GM12878 (cell line): Measurements from ENCODE around the gene HDX. TPM values are rescaled to one million over a fixed set of nuclear protein-coding genes. Genes with fewer than 3 reads are reported as not detected.

Source experiments
- ATAC-seq: fragments of 200-7000 bp; cut with Tn5 transposase; 3 replicates; pipeline ENCODE4 v1.9.1; 2020; ENCODE audit warnings: mild to moderate bottlenecking, moderate library complexity
- BruUV-seq: library from RNA; stranded (reverse); fragments of 400-500 nt; replicated peaks from 2 replicates; lab custom pipeline; 2021; lab: Mats Ljungman, UMichigan
- CTCF ChIA-PET: fragments of 300-600 bp; sonication (Branson Sonifier 250); formaldehyde crosslinking; extraction: SDS; loops from one replicate; lab custom pipeline; 2021; ENCODE audit warnings: inconsistent platforms; lab: Yijun Ruan, JAX
- POLR2A ChIA-PET: fragments of 350-600 bp; formaldehyde crosslinking; extraction: SDS; loops from one replicate; lab custom pipeline; 2021; ENCODE audit warnings: inconsistent platforms; lab: Charles Lee
- RAD21 ChIA-PET: fragments of 300-600 bp; sonication (Branson Sonifier 250); formaldehyde crosslinking; loops from one replicate; lab custom pipeline; 2023; ENCODE audit warnings: antibody characterized with exemption; ENCODE audit not compliant: unreplicated experiment; lab: Charles Lee
- SMC1A ChIA-PET: fragments of 300-600 bp; sonication (Branson Sonifier 250); formaldehyde crosslinking; loops from one replicate; lab custom pipeline; 2023; ENCODE audit not compliant: unreplicated experiment, uncharacterized antibody; lab: Charles Lee
- DNase-seq: peaks from one replicate; pipeline ENCODE4 v3.0.0-alpha.2; 2011; ENCODE audit warnings: low read depth, low spot score
- FAIRE-seq: peaks from 3 replicates; lab custom pipeline; 2011; peaks lifted over from hg19 to GRCh38; lab: Jason Lieb, UNC
- H2AFZ ChIP-seq: 2 replicates; pipeline ENCODE4 v1.6.0; 2011; ENCODE audit warnings: low read depth, low read length, control low read depth; ENCODE audit not compliant: control insufficient read depth
- H3K27ac ChIP-seq: 2 replicates; pipeline ENCODE4 v1.5.1; 2011; ENCODE audit warnings: control low read depth; ENCODE audit not compliant: control insufficient read depth, insufficient read depth
- H3K27me3 ChIP-seq, 2 experiments: replicated peaks in 1 of 2; 2 replicates each; pipeline versions ENCODE4 v1.6.0 to v1.6.1; 2011; ENCODE audit warnings: low read length in 1 of 2; ENCODE audit not compliant: control insufficient read depth in 2 of 2, insufficient read depth in 2 of 2
- H3K36me3 ChIP-seq, 2 experiments: 2 replicates each; pipeline ENCODE4 v1.5.1; 2011; ENCODE audit warnings: low read length in 1 of 2; ENCODE audit not compliant: control insufficient read depth in 2 of 2, insufficient read depth in 2 of 2
- H3K4me1 ChIP-seq: 2 replicates; pipeline ENCODE4 v1.6.1; 2011; ENCODE audit warnings: mild to moderate bottlenecking, low read length, moderate library complexity, mixed read lengths; ENCODE audit not compliant: control insufficient read depth, insufficient read depth
- H3K4me2 ChIP-seq: 2 replicates; pipeline ENCODE4 v1.6.0; 2011; ENCODE audit warnings: control low read depth; ENCODE audit not compliant: control insufficient read depth, insufficient read depth
- H3K4me3 ChIP-seq: fragments of 200-600 bp; sonication (generic); 2 replicates; pipeline ENCODE4 v1.5.1; 2016
- H3K79me2 ChIP-seq: 2 replicates; pipeline ENCODE4 v1.6.0; 2011; ENCODE audit warnings: low read length; ENCODE audit not compliant: control insufficient read depth, insufficient read depth
- H3K9ac ChIP-seq: 2 replicates; pipeline ENCODE4 v1.8.0; 2011; ENCODE audit warnings: low read length, control low read depth, mixed read lengths; ENCODE audit not compliant: control insufficient read depth, insufficient read depth
- H3K9me3 ChIP-seq: replicated peaks from 3 replicates; pipeline ENCODE4 v1.5.1; 2011; ENCODE audit warnings: mild to moderate bottlenecking, low read length; ENCODE audit not compliant: control insufficient read depth, insufficient read depth
- H4K20me1 ChIP-seq: 2 replicates; pipeline ENCODE4 v1.6.0; 2011; ENCODE audit not compliant: control insufficient read depth, insufficient read depth
- ATF7 ChIP-seq: fragments of 450-650 bp; IDR thresholded peaks from 2 replicates; pipeline ENCODE4 v1.6.1; 2016; ENCODE audit warnings: low read depth, mild to moderate bottlenecking
- CREB1 ChIP-seq: IDR thresholded peaks from 2 replicates; pipeline ENCODE4 v1.6.1; 2012; ENCODE audit warnings: low read depth, mild to moderate bottlenecking, inconsistent platforms
- EED ChIP-seq: sonication (generic); IDR thresholded peaks from 2 replicates; pipeline ENCODE4 v1.6.1; 2016; ENCODE audit warnings: antibody characterized with exemption, low read depth
- LARP7 ChIP-seq: fragments of 450-650 bp; IDR thresholded peaks from 2 replicates; pipeline ENCODE4 v1.6.1; 2017; ENCODE audit warnings: mild to moderate bottlenecking
- MAX ChIP-seq: IDR thresholded peaks from 2 replicates; pipeline ENCODE4 v1.6.1; 2012; ENCODE audit warnings: low read depth, low read length, improper control_type of control experiment
- MEF2B ChIP-seq: fragments of 450-650 bp; IDR thresholded peaks from 2 replicates; pipeline ENCODE4 v1.6.1; 2018; ENCODE audit warnings: mild to moderate bottlenecking, moderate library complexity; ENCODE audit not compliant: partially characterized antibody, poor library complexity, severe bottlenecking
- MXI1 ChIP-seq: fragments of 150-350 bp; IDR thresholded peaks from 2 replicates; pipeline ENCODE4 v1.6.1; 2011; ENCODE audit warnings: low read depth, mild to moderate bottlenecking, inconsistent platforms, low read length, improper control_type of control experiment
- MYB ChIP-seq: fragments of 150-350 bp; IDR thresholded peaks from 2 replicates; pipeline ENCODE4 v1.6.1; 2014; ENCODE audit warnings: mild to moderate bottlenecking, low read depth, low read length, borderline replicate concordance
- NFYA ChIP-seq: IDR thresholded peaks from 2 replicates; pipeline ENCODE4 v1.6.1; 2011; ENCODE audit warnings: low read depth, mild to moderate bottlenecking, low read length, improper control_type of control experiment, borderline replicate concordance
- PAX5 ChIP-seq: IDR thresholded peaks from 2 replicates; pipeline ENCODE4 v1.6.1; 2011; ENCODE audit warnings: low read depth, low read length, borderline replicate concordance
- POLR2A ChIP-seq: IDR thresholded peaks from 2 replicates; pipeline ENCODE4 v1.6.1; 2011; ENCODE audit warnings: low read depth, mild to moderate bottlenecking, low read length
- RAD21 ChIP-seq: IDR thresholded peaks from 2 replicates; pipeline ENCODE4 v1.6.1; 2011; ENCODE audit warnings: mild to moderate bottlenecking, low read depth, low read length, moderate library complexity; ENCODE audit not compliant: insufficient read depth
- TCF12 ChIP-seq: IDR thresholded peaks from 2 replicates; pipeline ENCODE4 v1.6.1; 2011; ENCODE audit warnings: low read depth, mild to moderate bottlenecking, low read length
- USF1 ChIP-seq: IDR thresholded peaks from 2 replicates; pipeline ENCODE4 v1.6.1; 2011; ENCODE audit warnings: borderline replicate concordance, low read depth, mild to moderate bottlenecking, moderate library complexity, mixed read lengths, low read length; ENCODE audit not compliant: insufficient read depth; ENCODE audit errors: extremely low read length
- ZBTB11 ChIP-seq: fragments of 450-650 bp; formaldehyde crosslinking; IDR thresholded peaks from 2 replicates; pipeline ENCODE4 v1.5.0; 2022; ENCODE audit warnings: mild to moderate bottlenecking, missing genetic modification characterization
- ZBTB40 ChIP-seq: fragments of 450-650 bp; IDR thresholded peaks from 2 replicates; pipeline ENCODE4 v1.6.1; 2016; ENCODE audit warnings: mild to moderate bottlenecking, moderate library complexity, borderline replicate concordance
- in situ Hi-C: fragments of 300-500 bp; cut with MboI; formaldehyde crosslinking; loops from 9 replicates; pipeline ENCODE4 v1.14.3; 2018; ENCODE audit warnings: mixed read lengths
- intact Hi-C: fragments of 100-400 bp; cut with micrococcal nuclease; formaldehyde crosslinking; loops from one replicate; pipeline ENCODE4 v1.14.2; 2022; ENCODE audit not compliant: unreplicated experiment
- polyA plus RNA-seq, 11 experiments: library from polyadenylated mRNA; depleted of rRNA in 4 of 11; unstranded in 6 of 11; stranded (reverse) in 5 of 11; fragments of >200 nt; fragmentation: Nextera tagmentation in 4 of 11; fragmentation: Illumina TruSeq in 1 of 11; extraction: Ambion mirVana in 4 of 11; extraction: Trizol in 1 of 11; gene quantifications; 1 replicate in 1 of 11; 2 replicates in 10 of 11; pipeline versions ENCODE4 v1.2.1 to v1.2.3, GENCODE V29; 2011 to 2016; ENCODE audit warnings: inconsistent platforms in 2 of 11, missing spikeins in 2 of 11, low read depth in 1 of 11
- total RNA-seq, 4 experiments: library from RNA; depleted of rRNA in 3 of 4; stranded (reverse); fragments of >200 nt in 3 of 4; fragmentation: Illumina TruSeq in 1 of 4; extraction: Trizol in 1 of 4; gene quantifications; 2 replicates each; pipeline versions ENCODE4 v1.2.1 to v1.2.3, GENCODE V29; 2013 to 2021

The HDX gene
- total and polyA plus RNA-seq, 10 of the 15 experiments (the other 5 are each of a cell fraction or from before 2014, with no cell fraction given), result 2.9 to 8.6 (median 6.3) TPM; not detected in 1

GRCh38 chrX:84415140-84415539 is 87.1 kb downstream of the HDX start:
- H3K9ac ChIP-seq, result no peak overlapping the region
- no peak overlapping the region for H2AFZ ChIP-seq
- no TSS peak for BruUV-seq
- RAD21 ChIA-PET, result no interaction called here
- H3K4me1 ChIP-seq, result no peaks in the 10 kb centered on the region
- SMC1A ChIA-PET, result no interaction called here
- H3K9me3 ChIP-seq, result no peaks in the 10 kb centered on the region
- H3K4me2 ChIP-seq, result no peak overlapping the region
- no peak for TF ChIP-seq PAX5
- TF ChIP-seq POLR2A, result no peak
- TF ChIP-seq NFYA, result no peak
- TF ChIP-seq LARP7, result no peak
- no peak for TF ChIP-seq MXI1
- TF ChIP-seq ZBTB40, result no peak
- TF ChIP-seq USF1, result no peak
- TF ChIP-seq MEF2B, result no peak
- no peak for TF ChIP-seq ZBTB11 (CRISPR knock-in tag)
- TF ChIP-seq MAX, result no peak
- TF ChIP-seq RAD21, result no peak
- TF ChIP-seq CREB1, result no peak
- TF ChIP-seq TCF12, result no peak
- no peak for TF ChIP-seq EED
- no peak for TF ChIP-seq MYB
- TF ChIP-seq ATF7, result no peak
- TF ChIP-seq, all 136 proteins: peak for 0
- H3K4me3 ChIP-seq, result no peak overlapping the region
- no peak for DNase-seq
- H3K36me3 ChIP-seq, result no peaks in the 10 kb centered on the region
- no peak for ATAC-seq
- no peaks in the 10 kb centered on the region for H4K20me1 ChIP-seq
- no peak for FAIRE-seq
- H3K79me2 ChIP-seq, result no peaks in the 10 kb centered on the region
- intact Hi-C loops (no loop called here), in situ Hi-C loops (no loop called here)
- CTCF ChIA-PET, result interaction anchor here (1.3 kb wide), 1 partner anchor 15 kb away, joined by 7 read pairs; no protein-coding TSS in a partner anchor
- POLR2A ChIA-PET, result no interaction called here
- no peak overlapping the region for H3K27ac ChIP-seq
- no peaks in the 10 kb centered on the region for H3K27me3 ChIP-seq
